ENCODE results near the gene AFF4. TPM values are rescaled to one million over a fixed set of nuclear protein-coding genes. Genes with fewer than 3 reads are reported as not detected.

Gene AFF4
- total and polyA plus RNA-seq, 9 of the 15 experiments (the other 6 are each of a cell fraction or from before 2014, with no cell fraction given), result 1.7 to 25.8 (median 17.9) TPM

DNA sequence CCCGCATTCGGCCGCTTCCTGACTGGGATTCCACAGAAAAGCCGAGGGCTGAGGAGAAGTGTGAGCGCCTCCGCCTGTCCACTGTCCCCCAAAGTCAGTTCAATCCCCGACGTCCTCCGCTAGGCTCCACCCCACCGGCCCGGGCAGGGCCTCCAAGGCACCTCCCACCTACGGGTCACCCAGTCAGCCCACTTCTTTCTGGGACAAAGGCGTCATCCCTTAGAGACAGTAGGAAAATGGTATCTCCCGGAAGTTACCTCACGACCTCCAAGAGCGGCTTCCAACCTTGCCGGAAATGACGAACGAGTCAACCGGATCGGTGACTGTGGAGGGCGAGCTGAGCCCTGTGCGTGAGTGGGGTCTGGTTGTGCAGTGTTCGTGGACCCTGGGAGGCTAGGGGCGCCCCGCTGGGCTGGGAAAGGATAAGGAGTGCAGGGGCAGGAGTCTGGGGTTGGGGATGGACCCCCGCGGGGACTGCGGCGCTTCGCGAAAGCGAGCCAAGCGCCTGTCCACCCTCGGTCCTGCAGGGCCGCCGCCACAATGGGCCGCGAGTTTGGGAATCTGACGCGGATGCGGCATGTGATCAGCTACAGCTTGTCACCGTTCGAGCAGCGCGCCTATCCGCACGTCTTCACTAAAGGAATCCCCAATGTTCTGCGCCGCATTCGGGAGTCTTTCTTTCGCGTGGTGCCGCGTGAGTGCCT lies 96.9 kb downstream of the AFF4 start, which contains the start of the genes GDF9 and UQCRQ (continued):
- TF ChIP-seq, protein P1, sequence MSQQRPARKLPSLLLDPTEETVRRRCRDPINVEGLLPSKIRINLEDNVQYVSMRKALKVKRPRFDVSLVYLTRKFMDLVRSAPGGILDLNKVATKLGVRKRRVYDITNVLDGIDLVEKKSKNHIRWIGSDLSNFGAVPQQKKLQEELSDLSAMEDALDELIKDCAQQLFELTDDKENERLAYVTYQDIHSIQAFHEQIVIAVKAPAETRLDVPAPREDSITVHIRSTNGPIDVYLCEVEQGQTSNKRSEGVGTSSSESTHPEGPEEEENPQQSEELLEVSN (IDR thresholded peaks at IDR 0.05; ENCODE audit: borderline replicate concordance in 1 of 2, extremely low read depth in 1 of 2, insufficient read depth in 1 of 2, insufficient read length in 1 of 2, low read depth in 1 of 2, low read length in 1 of 2, poor library complexity in 1 of 2, severe bottlenecking in 1 of 2), result peak in 1 of 2 experiments; percentile 41
- 0 out of 2 replicates have a peak, but pooled peaks have one; percentile 2 for TF ChIP-seq CEBPG (CRISPR knock-in tag; IDR thresholded peaks at IDR 0.05)
- TF ChIP-seq CEBPG (tag; conservative IDR thresholded peaks at IDR 0.05 in 1 of 2, IDR thresholded peaks at IDR 0.05 in 1 of 2), result no peak
- TF ChIP-seq SP1 (CRISPR knock-in tag; IDR thresholded peaks at IDR 0.05), result peak; percentile 92
- TF ChIP-seq C11orf30 (IDR thresholded peaks at IDR 0.05; ENCODE audit: low read depth), result peak; percentile 83
- TF ChIP-seq XRCC5 (IDR thresholded peaks at IDR 0.05; ENCODE audit: low read depth, low read length), result peak; percentile 62; the same call in 1 of the 2 replicates
- TF ChIP-seq SAP30 (IDR thresholded peaks at IDR 0.05; ENCODE audit: borderline replicate concordance, insufficient read depth, low read depth, low read length, poor library complexity, severe bottlenecking), result peak; percentile 87
- TF ChIP-seq, protein P2, sequence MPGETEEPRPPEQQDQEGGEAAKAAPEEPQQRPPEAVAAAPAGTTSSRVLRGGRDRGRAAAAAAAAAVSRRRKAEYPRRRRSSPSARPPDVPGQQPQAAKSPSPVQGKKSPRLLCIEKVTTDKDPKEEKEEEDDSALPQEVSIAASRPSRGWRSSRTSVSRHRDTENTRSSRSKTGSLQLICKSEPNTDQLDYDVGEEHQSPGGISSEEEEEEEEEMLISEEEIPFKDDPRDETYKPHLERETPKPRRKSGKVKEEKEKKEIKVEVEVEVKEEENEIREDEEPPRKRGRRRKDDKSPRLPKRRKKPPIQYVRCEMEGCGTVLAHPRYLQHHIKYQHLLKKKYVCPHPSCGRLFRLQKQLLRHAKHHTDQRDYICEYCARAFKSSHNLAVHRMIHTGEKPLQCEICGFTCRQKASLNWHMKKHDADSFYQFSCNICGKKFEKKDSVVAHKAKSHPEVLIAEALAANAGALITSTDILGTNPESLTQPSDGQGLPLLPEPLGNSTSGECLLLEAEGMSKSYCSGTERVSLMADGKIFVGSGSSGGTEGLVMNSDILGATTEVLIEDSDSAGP (CRISPR knock-in tag; IDR thresholded peaks at IDR 0.05), result peak; percentile 66; the same call in 1 of the 2 replicates
- TF ChIP-seq FOSL1 (tag; conservative IDR thresholded peaks at IDR 0.05), result peak; percentile 12; the same call in 1 of the 2 replicates
- TF ChIP-seq TRIM28 (IDR thresholded peaks at IDR 0.05), result peak; percentile 65; the same call in 1 of the 2 replicates
- peak; percentile 69 for TF ChIP-seq SMAD1 (IDR thresholded peaks at IDR 0.05; ENCODE audit: low read depth, low read length, partially characterized antibody)
- TF ChIP-seq, protein P3, sequence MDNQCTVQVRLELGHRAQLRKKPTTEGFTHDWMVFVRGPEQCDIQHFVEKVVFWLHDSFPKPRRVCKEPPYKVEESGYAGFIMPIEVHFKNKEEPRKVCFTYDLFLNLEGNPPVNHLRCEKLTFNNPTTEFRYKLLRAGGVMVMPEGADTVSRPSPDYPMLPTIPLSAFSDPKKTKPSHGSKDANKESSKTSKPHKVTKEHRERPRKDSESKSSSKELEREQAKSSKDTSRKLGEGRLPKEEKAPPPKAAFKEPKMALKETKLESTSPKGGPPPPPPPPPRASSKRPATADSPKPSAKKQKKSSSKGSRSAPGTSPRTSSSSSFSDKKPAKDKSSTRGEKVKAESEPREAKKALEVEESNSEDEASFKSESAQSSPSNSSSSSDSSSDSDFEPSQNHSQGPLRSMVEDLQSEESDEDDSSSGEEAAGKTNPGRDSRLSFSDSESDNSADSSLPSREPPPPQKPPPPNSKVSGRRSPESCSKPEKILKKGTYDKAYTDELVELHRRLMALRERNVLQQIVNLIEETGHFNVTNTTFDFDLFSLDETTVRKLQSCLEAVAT (IDR thresholded peaks at IDR 0.05), result peak in 1 of 2 experiments; percentile 12; a peak in 1 of 4 replicates
- TF ChIP-seq, protein P4, sequence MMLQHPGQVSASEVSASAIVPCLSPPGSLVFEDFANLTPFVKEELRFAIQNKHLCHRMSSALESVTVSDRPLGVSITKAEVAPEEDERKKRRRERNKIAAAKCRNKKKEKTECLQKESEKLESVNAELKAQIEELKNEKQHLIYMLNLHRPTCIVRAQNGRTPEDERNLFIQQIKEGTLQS (IDR thresholded peaks at IDR 0.05), result peak; percentile 74
- TF ChIP-seq, protein P4 (CRISPR knock-in tag; conservative IDR thresholded peaks at IDR 0.05), result no peak
- peak; percentile 98 for TF ChIP-seq POLR2AphosphoS5 (IDR thresholded peaks at IDR 0.05; ENCODE audit: control insufficient read depth, insufficient read depth, low read depth, low read length)
- TF ChIP-seq TAF7 (tag; IDR thresholded peaks at IDR 0.05), result peak; percentile 70
- TF ChIP-seq RAD21 (CRISPR knock-in tag; conservative IDR thresholded peaks at IDR 0.05 in 1 of 2, IDR thresholded peaks at IDR 0.05 in 1 of 2), result peak; percentile 76 to 80
- peak; percentile 80 for TF ChIP-seq TBP (optimal IDR thresholded peaks at IDR 0.05; ENCODE audit: low read depth, low read length)
- TF ChIP-seq KDM5B (IDR thresholded peaks at IDR 0.05; ENCODE audit: insufficient replicate concordance, low read depth, low read length), result peak; percentile 99
- TF ChIP-seq ZKSCAN1 (IDR thresholded peaks at IDR 0.05; ENCODE audit: low read depth, low read length), result peak; percentile 100
- 0 out of 2 replicates have a peak, but pooled peaks have one; percentile 46 for TF ChIP-seq ZNF263 (CRISPR knock-in tag; IDR thresholded peaks at IDR 0.05; ENCODE audit: borderline replicate concordance)
- TF ChIP-seq L3MBTL2 (IDR thresholded peaks at IDR 0.05), result peak; percentile 89

All from K562 (cell line).